H1 (cell line): ENCODE measurements around the gene TNRC6B. TPM values are rescaled to one million over a fixed set of nuclear protein-coding genes. Genes with fewer than 3 reads are reported as not detected.

Experiments
- CTBP2 ChIP-seq: IDR thresholded peaks from 2 replicates; pipeline ENCODE4 v1.7.0; 2011; ENCODE audit warnings: borderline replicate concordance, mild to moderate bottlenecking, moderate library complexity, mixed read lengths, low read length; ENCODE audit not compliant: insufficient read depth, insufficient read length
- HDAC2 ChIP-seq, 2 experiments: fragments of 300-600 bp in 1 of 2; sonication (generic) in 1 of 2; IDR thresholded peaks; 2 replicates each; pipeline ENCODE4 v1.6.1; 2011 to 2012; ENCODE audit warnings: low read depth in 2 of 2, low read length in 2 of 2, mild to moderate bottlenecking in 2 of 2, moderate library complexity in 2 of 2, borderline replicate concordance in 1 of 2, inconsistent platforms in 1 of 2
- RXRA ChIP-seq: IDR thresholded peaks from 2 replicates; pipeline ENCODE4 v1.6.1; 2011; ENCODE audit warnings: low read depth, mild to moderate bottlenecking, low read length, moderate library complexity; ENCODE audit not compliant: insufficient read depth
- SAP30 ChIP-seq: fragments of 300-600 bp; sonication (generic); IDR thresholded peaks from 2 replicates; pipeline ENCODE4 v1.7.1; 2012; ENCODE audit warnings: low read length, moderate library complexity, mild to moderate bottlenecking, inconsistent platforms; ENCODE audit not compliant: insufficient read depth, insufficient replicate concordance
- SIRT6 ChIP-seq: IDR thresholded peaks from one replicate; pipeline ENCODE4 v1.7.1; 2012; ENCODE audit warnings: low read length, inconsistent platforms
- polyA plus RNA-seq, 7 experiments: library from polyadenylated mRNA; depleted of rRNA in 3 of 7; stranded (reverse) in 5 of 7; unstranded in 2 of 7; fragments of >200 nt in 5 of 7; fragments of 200-250 nt in 2 of 7; gene quantifications; 1 replicate in 5 of 7; 2 replicates in 1 of 7; 4 replicates in 1 of 7; pipeline versions ENCODE4 v1.2.1 to v1.2.3, GENCODE V29; 2011 to 2013; ENCODE audit warnings: missing spikeins in 2 of 7, mixed read lengths in 2 of 7
- total RNA-seq: library from RNA; stranded (reverse); fragmentation: NEBNext Ultra II Directional; extraction: Animal tissue kit (Norgen Biotek cat#: 25700); gene quantifications from 2 replicates; pipeline ENCODE4 v1.2.1, GENCODE V29; 2021

Gene TNRC6B
- total and polyA plus RNA-seq, 2 of the 8 experiments (the other 6 are each of a cell fraction or from before 2014, with no cell fraction given): 12.5 to 48.9 TPM

DNA sequence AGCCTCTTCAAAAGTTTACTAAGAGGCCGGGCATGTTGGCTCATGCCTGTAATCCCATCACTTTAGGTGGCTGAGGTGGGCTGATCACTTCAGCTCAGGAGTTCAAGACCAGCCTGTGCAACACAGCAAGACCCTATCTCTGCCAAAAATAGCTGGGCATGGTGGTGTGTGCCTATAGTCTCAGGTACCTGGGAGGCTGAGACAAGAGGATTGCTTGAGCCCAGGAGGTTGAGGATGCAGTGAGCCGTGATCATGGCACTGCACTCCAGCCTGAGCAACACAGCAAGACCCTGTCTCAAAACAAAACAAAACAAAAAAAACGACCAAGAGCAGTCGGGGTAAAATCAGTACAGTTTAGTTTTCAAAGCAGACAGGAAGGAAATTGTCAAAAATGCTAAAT is 163.9 kb downstream of the TNRC6B start (continued):
- TF ChIP-seq HDAC2 (IDR thresholded peaks at IDR 0.05; ENCODE audit: borderline replicate concordance in 1 of 2, low read depth in 2 of 2, low read length in 2 of 2): no peak
- TF ChIP-seq RXRA: no peak
- TF ChIP-seq SAP30: no peak
- TF ChIP-seq SIRT6: no peak
- TF ChIP-seq CTBP2: no peak
- TF ChIP-seq, all 59 proteins: peak for 0
